NOMO-1 treated with DMSO at 0.1 percent for 48 hours (cell line): ENCODE measurements around the gene TFPI.

Experiments used
- DNase-seq: peaks from one replicate; lab custom pipeline; 2025; ENCODE audit not compliant: unreplicated experiment; lab: John Stamatoyannopoulos, UW

Gene TFPI

GRCh38 chr2:187422282-187422681 is 132.0 kb downstream of the TFPI start:
- DNase-seq, result no peak

GRCh38 chr2:187421519-187421918 is 132.7 kb downstream of the TFPI start:
- no peak for DNase-seq

GRCh38 chr2:187419808-187420207 is 134.4 kb downstream of the TFPI start:
- DNase-seq, result no peak

GRCh38 chr2:187415449-187415848 is 138.8 kb downstream of the TFPI start:
- no peak for DNase-seq
